Natural killer cell treated with Interleukin-12 subunit alpha and Interleukin-12 subunit beta and Interleukin-15 and Interleukin-18, amount 100 ng/mL, for 72 hours (primary cell): ENCODE measurements around the gene DNAJC3. TPM values are rescaled to one million over a fixed set of nuclear protein-coding genes. Genes with fewer than 3 reads are reported as not detected.
"Not testable (repeated sequence)": the region's sequence is repeated elsewhere in the genome, so short reads cannot be mapped to it uniquely, and the experiment has no call there.

Experiments used
- ATAC-seq, 2 donors: fragments of 150-1000 bp; cut with Tn5 transposase in 1 of 2; sonication (Bioruptor Pico), chemical (Tn5 transposase) in 1 of 2; 2 replicates each; pipeline ENCODE4 v1.10.0; 2021
- DNase-seq: peaks from one replicate; pipeline ENCODE4 v3.0.0; 2022; ENCODE audit warnings: low spot score
- H3K27ac Mint-ChIP-seq, 2 donors: 1 replicate in 1 of 2; 2 replicates in 1 of 2; pipeline ENCODE4 v1.8.0; 2022; ENCODE audit warnings: mixed read lengths in 2 of 2, mild to moderate bottlenecking in 1 of 2, moderate library complexity in 1 of 2
- H3K27me3 Mint-ChIP-seq, 2 donors: 1 replicate in 1 of 2; 2 replicates in 1 of 2; pipeline ENCODE4 v1.8.0; 2022; ENCODE audit warnings: mixed read lengths in 2 of 2
- H3K36me3 Mint-ChIP-seq: one replicate; pipeline ENCODE4 v1.8.0; 2022; ENCODE audit warnings: mixed read lengths
- H3K4me1 Mint-ChIP-seq, 2 donors: 1 replicate in 1 of 2; 2 replicates in 1 of 2; pipeline ENCODE4 v1.8.0; 2022; ENCODE audit warnings: low read depth in 2 of 2, mixed read lengths in 2 of 2, mild to moderate bottlenecking in 1 of 2
- H3K4me3 Mint-ChIP-seq: one replicate; pipeline ENCODE4 v1.8.0; 2022; ENCODE audit warnings: mixed read lengths
- H3K9me3 Mint-ChIP-seq: 2 replicates; pipeline ENCODE4 v1.8.0; 2022; ENCODE audit warnings: mixed read lengths
- total RNA-seq, 2 donors: library from RNA; stranded (reverse); gene quantifications; one replicate each; pipeline ENCODE4 v1.2.3, GENCODE V29; 2022

DNAJC3 gene
- total RNA-seq, 2 donors from 2014 or later = 35.0 to 55.3 TPM

GRCh38 chr13:95684960-95685359 is 8.0 kb downstream of the DNAJC3 start:
- H3K27me3 Mint-ChIP-seq, DNase-seq, H3K9me3 Mint-ChIP-seq, H3K4me3 Mint-ChIP-seq, ATAC-seq, H3K27ac Mint-ChIP-seq: not testable (repeated sequence)
- Mint-ChIP-seq H3K36me3 (peaks cover 20% of the 10 kb centered on the region), H3K4me1 (peaks cover 58 to 82% of the 10 kb centered on the region in 2 donors)

DNA sequence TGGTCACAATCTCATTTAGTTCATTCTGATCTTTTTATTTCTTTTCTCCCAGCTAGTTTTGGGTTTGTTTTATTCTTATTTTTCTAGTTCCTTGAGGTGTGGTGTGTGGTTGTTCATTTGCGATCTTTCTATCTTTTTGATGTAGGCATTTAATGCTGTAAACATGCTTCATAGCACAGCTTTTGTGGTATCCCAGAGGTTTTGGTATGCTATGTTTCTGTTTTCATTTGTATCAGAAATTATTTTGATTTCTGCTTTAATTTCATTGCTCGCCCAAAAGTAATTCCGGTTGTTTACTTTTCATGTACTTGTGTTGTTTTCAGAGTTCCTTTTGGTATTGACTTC is 12.6 kb downstream of the DNAJC3 start:
- H3K36me3 Mint-ChIP-seq = peaks cover 14% of the 10 kb centered on the region
- peak overlapping the region; percentile 55 for H3K4me3 Mint-ChIP-seq
- peaks cover 4% of the 10 kb centered on the region for H3K9me3 Mint-ChIP-seq
- DNase-seq = no peak
- peaks cover 44 to 46% of the 10 kb centered on the region in 2 donors for H3K4me1 Mint-ChIP-seq
- H3K27me3 Mint-ChIP-seq = no peaks in the 10 kb centered on the region
- H3K27ac Mint-ChIP-seq = peak overlapping the region; percentile 15 to 34
- no peak for ATAC-seq

DNA sequence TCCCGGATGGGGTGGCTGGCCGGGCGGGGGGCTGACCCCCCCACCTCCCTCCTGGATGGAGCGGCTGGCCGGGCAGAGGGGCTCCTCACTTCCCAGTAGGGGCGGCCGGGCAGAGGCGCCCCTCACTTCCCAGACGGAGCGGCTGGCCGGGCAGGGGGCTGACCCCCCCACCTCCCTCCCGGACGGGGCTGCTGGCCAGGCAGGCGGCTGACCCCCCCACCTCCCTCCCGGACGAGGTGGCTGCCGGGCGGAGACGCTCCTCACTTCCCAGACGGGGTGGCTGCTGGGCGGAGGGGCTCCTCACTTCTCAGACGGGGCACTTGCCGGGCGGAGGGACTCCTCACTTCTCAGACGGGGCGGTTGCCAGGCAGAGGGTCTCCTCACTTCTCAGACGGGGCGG is 14.0 kb downstream of the DNAJC3 start:
- Mint-ChIP-seq H3K36me3 (peaks cover 14% of the 10 kb centered on the region), H3K4me1 (peaks cover 36 to 41% of the 10 kb centered on the region in 2 donors)
- not testable (repeated sequence) for H3K27ac Mint-ChIP-seq, H3K4me3 Mint-ChIP-seq, H3K9me3 Mint-ChIP-seq, DNase-seq, ATAC-seq, H3K27me3 Mint-ChIP-seq

DNA sequence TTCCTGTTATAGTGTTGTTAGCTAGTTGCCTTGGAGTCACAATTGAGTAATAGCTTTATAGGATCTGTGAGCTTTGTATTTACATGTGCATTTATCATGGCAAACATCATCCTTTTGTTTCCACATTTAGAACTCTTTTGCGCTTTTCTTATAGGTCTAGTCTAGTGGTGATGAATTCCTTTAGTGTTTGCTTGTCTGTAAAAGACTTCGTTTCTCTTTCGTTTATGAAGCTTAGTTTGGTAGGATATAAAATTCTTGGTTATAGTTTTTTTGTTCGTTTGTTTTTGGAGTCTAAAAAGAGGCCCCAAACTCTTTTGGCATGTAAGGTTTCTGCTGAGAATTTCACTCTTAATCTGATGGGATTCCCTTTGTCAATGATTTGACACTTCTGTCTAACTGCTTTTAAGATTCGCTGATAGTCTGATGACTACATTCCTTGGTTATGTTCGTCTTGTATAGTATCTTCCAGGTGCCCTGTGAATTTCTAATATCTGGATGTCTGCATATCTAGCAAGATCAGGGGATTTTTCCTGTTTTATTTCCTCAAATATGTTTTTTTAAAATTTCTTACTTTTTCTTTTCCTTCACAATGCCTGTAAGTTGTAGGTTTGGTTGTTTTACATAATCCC is 20.2 kb downstream of the DNAJC3 start:
- Mint-ChIP-seq H3K36me3 (peaks cover 10% of the 10 kb centered on the region), H3K9me3 (no peaks in the 10 kb centered on the region), H3K4me3 (no peak overlapping the region), H3K27me3 (no peaks in the 10 kb centered on the region), H3K27ac (no peak overlapping the region), H3K4me1 (peaks cover 31 to 38% of the 10 kb centered on the region in 2 donors)
- ATAC-seq (no peak), DNase-seq (no peak)

GRCh38 chr13:95698047-95698749 is 21.3 kb downstream of the DNAJC3 start:
- H3K4me1 Mint-ChIP-seq = peaks cover 37 to 46% of the 10 kb centered on the region in 2 donors
- no peaks in the 10 kb centered on the region for H3K9me3 Mint-ChIP-seq
- ATAC-seq (no peak), DNase-seq (no peak)
- H3K27me3 Mint-ChIP-seq = no peaks in the 10 kb centered on the region
- H3K36me3 Mint-ChIP-seq = peaks cover 10% of the 10 kb centered on the region
- no peak overlapping the region for H3K27ac Mint-ChIP-seq
- no peak overlapping the region for H3K4me3 Mint-ChIP-seq

DNA sequence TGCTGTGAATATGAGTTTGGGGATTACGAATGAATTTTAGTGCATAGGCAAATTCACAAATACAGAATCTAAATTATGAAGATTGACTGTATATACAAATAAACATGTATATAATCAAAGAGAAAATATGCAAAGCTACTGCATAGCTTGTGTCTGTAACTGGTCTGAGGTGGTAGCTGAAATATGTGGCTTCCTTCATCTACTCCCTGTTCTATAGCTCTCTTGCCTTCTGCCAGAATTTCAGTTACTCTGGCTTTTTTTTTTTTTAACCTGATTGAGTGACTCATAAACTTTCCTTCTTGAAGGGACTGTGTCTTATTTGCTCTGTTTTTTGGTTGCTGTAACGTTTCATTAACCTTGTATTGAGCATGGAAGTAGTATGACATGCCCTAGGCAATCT is 26.6 kb downstream of the DNAJC3 start:
- no peaks in the 10 kb centered on the region for H3K27me3 Mint-ChIP-seq
- peak overlapping the region in 1 of 2 donors; percentile 27 for H3K27ac Mint-ChIP-seq
- no peak overlapping the region for H3K4me3 Mint-ChIP-seq
- no peaks in the 10 kb centered on the region for H3K36me3 Mint-ChIP-seq
- DNase-seq = no peak
- ATAC-seq = no peak
- H3K4me1 Mint-ChIP-seq = peaks cover 58 to 64% of the 10 kb centered on the region in 2 donors
- H3K9me3 Mint-ChIP-seq = no peaks in the 10 kb centered on the region

- DNase-seq (no peak), ATAC-seq (no peak)
- H3K4me1 Mint-ChIP-seq = peaks cover 50 to 62% of the 10 kb centered on the region in 2 donors
- no peak overlapping the region for H3K4me3 Mint-ChIP-seq
- no peaks in the 10 kb centered on the region for H3K27me3 Mint-ChIP-seq
- no peaks in the 10 kb centered on the region for H3K9me3 Mint-ChIP-seq
- peak overlapping the region in 1 of 2 donors; percentile 27 for H3K27ac Mint-ChIP-seq
- no peaks in the 10 kb centered on the region for H3K36me3 Mint-ChIP-seq
These were observed 27.6 kb downstream of the DNAJC3 start for GRCh38 chr13:95704510-95704909.

DNA sequence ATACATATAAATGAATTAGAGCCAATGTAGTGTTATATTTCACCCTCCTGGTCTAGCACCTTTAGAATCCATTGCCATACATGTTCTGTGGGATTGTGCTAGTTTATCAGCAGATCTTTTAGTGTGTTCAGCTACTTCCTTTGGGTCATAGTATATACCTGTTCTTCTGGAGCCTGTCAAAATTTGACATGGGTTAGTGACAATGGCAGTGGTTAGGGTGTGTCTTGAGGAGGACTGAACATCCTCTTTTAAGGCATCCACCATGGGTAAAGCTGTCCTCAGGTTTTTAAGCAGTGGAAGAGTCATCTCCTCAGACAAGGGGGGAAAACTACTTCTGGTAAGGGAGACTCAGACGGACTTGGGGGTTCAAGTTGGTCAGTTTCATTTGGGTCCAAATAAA is 29.4 kb downstream of the DNAJC3 start:
- no peak overlapping the region for H3K27ac Mint-ChIP-seq

GRCh38 chr13:95707035-95707434 is 30.1 kb downstream of the DNAJC3 start:
- peaks cover 6% of the 10 kb centered on the region for H3K36me3 Mint-ChIP-seq
- peak overlapping the region; percentile 25 to 28 for H3K27ac Mint-ChIP-seq
- ATAC-seq (no peak), DNase-seq (no peak)
- no peaks in the 10 kb centered on the region for H3K27me3 Mint-ChIP-seq
- no peaks in the 10 kb centered on the region for H3K9me3 Mint-ChIP-seq
- H3K4me1 Mint-ChIP-seq = peaks cover 43 to 56% of the 10 kb centered on the region in 2 donors
- no peak overlapping the region for H3K4me3 Mint-ChIP-seq

More for the DNA sequence above, 29.4 kb downstream of the DNAJC3 start:
- Mint-ChIP-seq H3K4me1 (peaks cover 47 to 57% of the 10 kb centered on the region in 2 donors), H3K27me3 (no peaks in the 10 kb centered on the region), H3K4me3 (no peak overlapping the region), H3K9me3 (no peaks in the 10 kb centered on the region), H3K36me3 (peaks cover 6% of the 10 kb centered on the region)
- ATAC-seq (no peak), DNase-seq (no peak)

GRCh38 chr13:95707442-95708390 is 30.8 kb downstream of the DNAJC3 start:
- Mint-ChIP-seq H3K36me3 (peaks cover 8% of the 10 kb centered on the region), H3K27ac (peak overlapping the region; percentile 25 to 28), H3K4me3 (no peak overlapping the region), H3K27me3 (no peaks in the 10 kb centered on the region), H3K9me3 (no peaks in the 10 kb centered on the region), H3K4me1 (peaks cover 38 to 50% of the 10 kb centered on the region in 2 donors)
- ATAC-seq (peak in 1 of 2 donors; percentile 36), DNase-seq (no peak)

- no peaks in the 10 kb centered on the region for H3K9me3 Mint-ChIP-seq
- H3K27me3 Mint-ChIP-seq = no peaks in the 10 kb centered on the region
- DNase-seq = no peak
- peaks cover 32 to 45% of the 10 kb centered on the region in 2 donors for H3K4me1 Mint-ChIP-seq
- ATAC-seq = no peak
- H3K36me3 Mint-ChIP-seq = peaks cover 13% of the 10 kb centered on the region
- H3K4me3 Mint-ChIP-seq = no peak overlapping the region
- peak overlapping the region in 1 of 2 donors; percentile 18 for H3K27ac Mint-ChIP-seq
These were observed 31.4 kb downstream of the DNAJC3 start for GRCh38 chr13:95708391-95708774.

DNA sequence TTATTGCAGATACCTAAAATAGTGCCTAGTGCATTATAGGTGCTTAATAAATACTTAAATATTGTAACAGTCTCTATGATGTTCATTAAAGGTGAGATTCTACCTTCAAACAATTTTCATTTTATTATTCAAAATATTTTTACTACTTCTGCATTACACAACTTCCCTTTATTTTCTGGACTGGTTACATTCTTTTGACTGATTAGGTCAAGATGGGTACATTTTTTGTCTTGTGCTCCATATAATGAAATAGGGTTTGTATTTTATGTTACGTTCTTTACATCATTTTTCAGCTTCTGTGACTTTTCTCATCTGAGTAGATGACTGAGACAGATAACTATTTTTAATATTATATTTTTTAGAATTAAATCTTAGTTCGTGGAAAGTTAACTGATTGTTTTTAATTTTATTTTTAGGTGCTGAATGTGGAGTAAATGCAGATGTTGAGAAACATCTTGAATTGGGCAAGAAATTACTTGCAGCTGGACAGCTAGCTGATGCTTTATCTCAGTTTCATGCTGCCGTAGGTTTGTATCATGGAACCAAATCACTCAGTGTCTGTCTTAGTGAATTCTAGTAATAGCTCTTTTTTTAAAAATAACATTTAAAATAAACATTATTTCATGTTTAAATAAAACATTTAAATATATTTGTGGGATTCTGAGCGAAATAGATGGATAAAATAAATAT is 32.0 kb downstream of the DNAJC3 start:
- Mint-ChIP-seq H3K4me1 (peaks cover 27 to 40% of the 10 kb centered on the region in 2 donors), H3K27ac (peak overlapping the region in 1 of 2 donors; percentile 18), H3K4me3 (no peak overlapping the region), H3K36me3 (peaks cover 13% of the 10 kb centered on the region), H3K9me3 (no peaks in the 10 kb centered on the region), H3K27me3 (no peaks in the 10 kb centered on the region)
- ATAC-seq (no peak), DNase-seq (no peak)

GRCh38 chr13:95710313-95710712 is 33.4 kb downstream of the DNAJC3 start:
- no peak overlapping the region for H3K4me3 Mint-ChIP-seq
- peaks cover 20 to 32% of the 10 kb centered on the region in 2 donors for H3K4me1 Mint-ChIP-seq
- H3K36me3 Mint-ChIP-seq = peaks cover 13% of the 10 kb centered on the region
- no peak for ATAC-seq
- H3K27me3 Mint-ChIP-seq = no peaks in the 10 kb centered on the region
- no peaks in the 10 kb centered on the region for H3K9me3 Mint-ChIP-seq
- no peak overlapping the region for H3K27ac Mint-ChIP-seq
- DNase-seq = no peak
